Measurements from ENCODE around the gene PRR29. TPM values are rescaled to one million over a fixed set of nuclear protein-coding genes. Genes with fewer than 3 reads are reported as not detected.

PRR29 gene
- total RNA-seq, 1 donor from 2014 or later: 3.7 TPM

DNA sequence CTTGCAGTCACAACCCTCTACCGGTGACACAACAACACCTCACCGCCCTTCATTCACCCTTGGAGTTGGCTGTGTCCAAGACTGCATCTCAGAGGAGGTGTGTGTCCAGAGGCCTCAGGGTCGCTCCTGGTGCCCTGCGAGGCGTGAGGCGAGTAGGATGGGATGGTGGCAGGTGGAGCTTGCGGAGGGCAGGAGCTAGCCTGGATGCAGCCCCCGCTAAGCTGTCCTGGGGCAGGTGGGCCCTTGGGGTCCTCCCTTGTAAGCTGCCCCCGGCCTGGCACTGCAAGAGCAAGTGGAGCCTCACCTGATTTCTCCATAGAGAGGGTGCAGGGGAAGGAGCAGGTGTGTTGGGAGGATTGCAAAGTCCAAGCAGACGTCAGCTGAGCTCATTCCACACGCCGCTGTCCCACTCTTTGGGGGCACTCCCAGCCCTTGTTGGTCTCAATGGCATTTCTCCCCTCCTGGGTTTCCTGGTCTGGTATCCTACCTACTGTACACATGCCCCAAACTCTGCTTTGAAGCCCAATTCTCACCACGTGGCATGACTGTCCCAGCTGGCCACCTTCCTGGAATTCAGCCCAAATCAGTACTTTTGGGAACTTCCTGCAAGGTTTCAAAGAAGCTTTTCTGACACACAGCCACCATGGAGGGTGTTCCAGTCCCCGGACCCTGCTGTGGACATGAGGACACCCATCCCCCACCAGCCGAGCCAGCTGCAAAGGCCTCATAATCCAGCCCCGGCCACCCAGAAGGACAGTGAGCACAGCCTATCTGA is 40.4 kb downstream of the PRR29 start:
- no peak for DNase-seq (ENCODE audit: low spot score, unreplicated experiment)
- H3K36me3 Mint-ChIP-seq (ENCODE audit: insufficient read depth): peaks cover 33% of the 10 kb centered on the region
- no peaks in the 10 kb centered on the region for H3K9me3 Mint-ChIP-seq (ENCODE audit: low read depth)
- TF ChIP-seq, protein P1, sequence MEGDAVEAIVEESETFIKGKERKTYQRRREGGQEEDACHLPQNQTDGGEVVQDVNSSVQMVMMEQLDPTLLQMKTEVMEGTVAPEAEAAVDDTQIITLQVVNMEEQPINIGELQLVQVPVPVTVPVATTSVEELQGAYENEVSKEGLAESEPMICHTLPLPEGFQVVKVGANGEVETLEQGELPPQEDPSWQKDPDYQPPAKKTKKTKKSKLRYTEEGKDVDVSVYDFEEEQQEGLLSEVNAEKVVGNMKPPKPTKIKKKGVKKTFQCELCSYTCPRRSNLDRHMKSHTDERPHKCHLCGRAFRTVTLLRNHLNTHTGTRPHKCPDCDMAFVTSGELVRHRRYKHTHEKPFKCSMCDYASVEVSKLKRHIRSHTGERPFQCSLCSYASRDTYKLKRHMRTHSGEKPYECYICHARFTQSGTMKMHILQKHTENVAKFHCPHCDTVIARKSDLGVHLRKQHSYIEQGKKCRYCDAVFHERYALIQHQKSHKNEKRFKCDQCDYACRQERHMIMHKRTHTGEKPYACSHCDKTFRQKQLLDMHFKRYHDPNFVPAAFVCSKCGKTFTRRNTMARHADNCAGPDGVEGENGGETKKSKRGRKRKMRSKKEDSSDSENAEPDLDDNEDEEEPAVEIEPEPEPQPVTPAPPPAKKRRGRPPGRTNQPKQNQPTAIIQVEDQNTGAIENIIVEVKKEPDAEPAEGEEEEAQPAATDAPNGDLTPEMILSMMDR (IDR thresholded peaks at IDR 0.05; ENCODE audit: unreplicated experiment): no peak
- no peak overlapping the region for H3K4me3 Mint-ChIP-seq (ENCODE audit: low read depth)
- no peaks in the 10 kb centered on the region for H3K27me3 Mint-ChIP-seq
- peaks cover 12% of the 10 kb centered on the region for H3K4me1 Mint-ChIP-seq (ENCODE audit: low read depth)
- H3K27ac Mint-ChIP-seq: no peak overlapping the region

DNA sequence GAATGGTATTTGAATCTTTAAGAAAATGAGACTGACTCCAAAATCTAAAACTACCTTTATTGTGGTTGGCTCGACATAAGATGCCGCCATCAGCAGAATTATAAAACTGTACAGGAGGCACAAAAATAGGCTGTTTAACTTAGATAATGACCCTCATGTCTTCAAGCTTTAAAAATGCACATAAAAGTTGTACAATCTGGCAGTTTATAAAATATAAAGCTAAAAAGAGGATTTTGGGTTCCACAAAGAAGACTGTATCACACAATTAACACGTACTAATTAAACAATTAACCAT is 40.9 kb downstream of the PRR29 start:
- TF ChIP-seq, protein P1 (IDR thresholded peaks at IDR 0.05; ENCODE audit: unreplicated experiment): no peak
- peaks cover 36% of the 10 kb centered on the region for H3K36me3 Mint-ChIP-seq (ENCODE audit: insufficient read depth)
- peaks cover 12% of the 10 kb centered on the region for H3K4me1 Mint-ChIP-seq (ENCODE audit: low read depth)
- no peak for DNase-seq (ENCODE audit: low spot score, unreplicated experiment)
- no peaks in the 10 kb centered on the region for H3K9me3 Mint-ChIP-seq (ENCODE audit: low read depth)
- no peak overlapping the region for H3K27ac Mint-ChIP-seq
- H3K4me3 Mint-ChIP-seq (ENCODE audit: low read depth): no peak overlapping the region
- H3K27me3 Mint-ChIP-seq: no peaks in the 10 kb centered on the region

DNA sequence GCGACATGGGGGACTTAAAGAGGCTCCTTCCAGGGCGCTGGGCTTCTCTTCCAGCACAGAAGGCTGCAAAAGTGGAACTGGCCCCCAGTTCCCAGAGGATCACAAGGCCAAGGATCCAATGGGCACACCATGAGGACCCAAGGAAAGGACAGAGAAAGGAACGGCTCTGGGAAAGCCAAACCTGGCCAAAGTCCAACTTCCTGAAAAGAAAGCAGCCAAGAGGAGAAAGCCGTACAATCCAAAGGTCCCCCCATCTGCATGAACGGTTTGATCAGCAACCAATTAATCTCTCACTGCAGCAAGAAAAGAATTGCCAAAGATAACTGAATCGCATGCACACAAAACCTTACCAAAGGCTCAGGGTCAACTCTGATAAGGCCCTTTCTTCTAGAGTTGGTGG is 42.1 kb downstream of the PRR29 start:
- H3K9me3 Mint-ChIP-seq (ENCODE audit: low read depth): no peaks in the 10 kb centered on the region
- H3K27me3 Mint-ChIP-seq: no peaks in the 10 kb centered on the region
- H3K4me3 Mint-ChIP-seq (ENCODE audit: low read depth): no peak overlapping the region
- H3K27ac Mint-ChIP-seq: peak overlapping the region; percentile 83
- TF ChIP-seq, protein P1 (IDR thresholded peaks at IDR 0.05; ENCODE audit: unreplicated experiment): no peak
- H3K4me1 Mint-ChIP-seq (ENCODE audit: low read depth): peaks cover 12% of the 10 kb centered on the region
- H3K36me3 Mint-ChIP-seq (ENCODE audit: insufficient read depth): peaks cover 42% of the 10 kb centered on the region
- no peak for DNase-seq (ENCODE audit: low spot score, unreplicated experiment)

DNA sequence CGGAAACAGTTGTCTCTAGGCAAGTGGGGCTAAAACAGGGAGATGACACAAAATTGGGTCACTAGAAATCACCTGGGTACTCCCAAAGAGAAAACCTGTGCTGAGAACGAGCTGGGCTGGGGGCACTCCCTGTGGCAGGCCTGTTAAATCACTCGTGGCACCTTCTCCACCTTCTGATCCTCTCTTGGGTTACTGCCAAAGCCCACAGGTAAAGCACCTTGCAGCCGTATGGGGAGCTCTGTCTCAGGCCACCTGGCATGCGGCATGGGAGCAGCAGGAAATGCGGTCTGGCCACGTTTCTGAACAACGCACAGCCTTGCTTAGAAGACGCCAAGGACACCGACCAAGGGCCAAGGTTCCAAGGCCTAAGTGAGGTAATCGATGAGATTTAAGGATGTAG is 43.8 kb downstream of the PRR29 start:
- Mint-ChIP-seq H3K9me3 (ENCODE audit: low read depth) (no peaks in the 10 kb centered on the region), H3K36me3 (ENCODE audit: insufficient read depth) (peaks cover 45% of the 10 kb centered on the region), H3K4me3 (ENCODE audit: low read depth) (no peak overlapping the region), H3K4me1 (ENCODE audit: low read depth) (peaks cover 12% of the 10 kb centered on the region), H3K27ac (no peak overlapping the region), H3K27me3 (no peaks in the 10 kb centered on the region)
- DNase-seq (ENCODE audit: low spot score, unreplicated experiment): no peak
- TF ChIP-seq, protein P1 (IDR thresholded peaks at IDR 0.05; ENCODE audit: unreplicated experiment): no peak

DNA sequence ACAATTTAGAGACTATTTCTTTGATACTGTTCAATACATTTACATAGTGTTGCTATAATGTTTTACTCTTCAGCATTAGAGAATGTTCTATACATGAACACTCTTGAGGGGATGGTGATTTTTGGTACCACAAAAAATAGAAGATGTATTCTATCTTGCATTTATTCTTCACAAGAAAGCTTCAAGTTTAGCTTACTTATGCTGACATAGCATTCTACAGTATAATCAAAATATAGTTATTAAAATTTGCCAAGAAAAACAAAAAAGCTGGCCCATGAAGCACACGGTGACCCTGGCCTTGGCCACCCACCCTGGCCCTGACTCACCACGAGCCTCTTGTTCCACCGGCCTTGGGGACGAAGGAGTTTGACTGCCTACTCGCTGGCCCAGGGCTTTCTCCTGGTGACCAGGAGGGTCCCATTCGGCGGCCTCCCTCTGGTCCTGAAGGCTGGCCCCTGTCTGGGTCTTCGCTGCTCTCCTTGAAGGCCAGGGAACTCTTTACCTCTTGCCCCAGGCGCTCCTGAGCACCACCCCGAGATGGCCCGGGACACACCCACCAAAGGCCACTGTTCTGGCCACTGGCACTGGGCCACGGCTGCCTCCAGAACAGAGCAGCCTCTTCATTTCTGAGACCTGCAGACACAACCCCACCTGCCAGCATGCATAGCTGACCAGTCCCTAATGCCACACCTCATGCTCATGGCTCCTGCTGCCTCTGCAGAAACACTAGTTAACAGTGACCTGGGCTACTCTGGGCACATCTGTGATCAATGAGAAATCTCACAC is 44.7 kb downstream of the PRR29 start:
- DNase-seq (ENCODE audit: low spot score, unreplicated experiment): no peak
- no peaks in the 10 kb centered on the region for H3K27me3 Mint-ChIP-seq
- peaks cover 44% of the 10 kb centered on the region for H3K36me3 Mint-ChIP-seq (ENCODE audit: insufficient read depth)

More for the DNA sequence above, 44.7 kb downstream of the PRR29 start:
- peaks cover 12% of the 10 kb centered on the region for H3K4me1 Mint-ChIP-seq (ENCODE audit: low read depth)
- no peaks in the 10 kb centered on the region for H3K9me3 Mint-ChIP-seq (ENCODE audit: low read depth)
- H3K27ac Mint-ChIP-seq: no peak overlapping the region
- no peak overlapping the region for H3K4me3 Mint-ChIP-seq (ENCODE audit: low read depth)
- TF ChIP-seq, protein P1 (IDR thresholded peaks at IDR 0.05; ENCODE audit: unreplicated experiment): no peak

Data from progenitor cell of endocrine pancreas (in vitro differentiated cells).